HG03571 (cell line): Measurements from ENCODE around the gene THUMPD1.
"Not testable (repeated sequence)": the region's sequence is repeated elsewhere in the genome, so short reads cannot be mapped to it uniquely, and the experiment has no call there.

Source experiments
- ATAC-seq: cut with Tn5 transposase; IDR thresholded peaks from one replicate; pipeline ENCODE4 v1.9.1; 2021; ENCODE audit not compliant: unreplicated experiment

Gene THUMPD1

GRCh38 chr16:20741554-20742285, at the start of gene THUMPD1:
THUMPD1 (minus strand) TSS chr16:20741818; CDS start chr16:20741739, 79 bp downstream.
- peak; percentile 85 for ATAC-seq

GRCh38 chr16:20789130-20789529, 47.5 kb upstream of the THUMPD1 start:
- no peak for ATAC-seq

GRCh38 chr16:20784204-20784603, 42.6 kb upstream of the THUMPD1 start:
- ATAC-seq = no peak

GRCh38 chr16:20782470-20782869, 40.9 kb upstream of the THUMPD1 start:
- ATAC-seq = no peak

- ATAC-seq = no peak
Observed at GRCh38 chr16:20781697-20782096, 40.1 kb upstream of the THUMPD1 start.

GRCh38 chr16:20774703-20775362, 33.2 kb upstream of the THUMPD1 start:
- no peak for ATAC-seq

GRCh38 chr16:20773679-20774078, 32.1 kb upstream of the THUMPD1 start:
- ATAC-seq = no peak

GRCh38 chr16:20768818-20769217, 27.2 kb upstream of the THUMPD1 start:
- ATAC-seq = no peak

- ATAC-seq = no peak
Observed at GRCh38 chr16:20768121-20768520, 26.5 kb upstream of the THUMPD1 start.

GRCh38 chr16:20767577-20767976, 26.0 kb upstream of the THUMPD1 start:
- no peak for ATAC-seq

- ATAC-seq = no peak
Observed at GRCh38 chr16:20766294-20766693, 24.7 kb upstream of the THUMPD1 start.

GRCh38 chr16:20765732-20766131, 24.1 kb upstream of the THUMPD1 start:
- ATAC-seq = no peak

GRCh38 chr16:20764448-20764847, 22.8 kb upstream of the THUMPD1 start:
- ATAC-seq = not testable (repeated sequence)

GRCh38 chr16:20763461-20764232, 22.0 kb upstream of the THUMPD1 start, which contains the start of gene ACSM3:
ACSM3 (plus strand) TSS chr16:20764014; CDS start chr16:20770035, 6,021 bp downstream.
- peak; percentile 99 for ATAC-seq

GRCh38 chr16:20762404-20763123, 20.9 kb upstream of the THUMPD1 start:
- no peak for ATAC-seq

- ATAC-seq = no peak
Observed at GRCh38 chr16:20761175-20761574, 19.6 kb upstream of the THUMPD1 start.

- ATAC-seq = no peak
Observed at GRCh38 chr16:20760346-20760745, 18.7 kb upstream of the THUMPD1 start.

- ATAC-seq = not testable (repeated sequence)
Observed at GRCh38 chr16:20755799-20756198, 14.2 kb upstream of the THUMPD1 start.

GRCh38 chr16:20755238-20755637, 13.6 kb upstream of the THUMPD1 start:
- ATAC-seq = no peak

- ATAC-seq = no peak
Observed at GRCh38 chr16:20753727-20754126, 12.1 kb upstream of the THUMPD1 start.

GRCh38 chr16:20750558-20750957, 8.9 kb upstream of the THUMPD1 start:
- ATAC-seq = no peak
